GM12878 (cell line): Measurements from ENCODE around the gene TNIP2. TPM values are rescaled to one million over a fixed set of nuclear protein-coding genes. Genes with fewer than 3 reads are reported as not detected.

ENCODE experiments used
- ATAC-seq: fragments of 200-7000 bp; cut with Tn5 transposase; 3 replicates; pipeline ENCODE4 v1.9.1; 2020; ENCODE audit warnings: mild to moderate bottlenecking, moderate library complexity
- BruUV-seq: library from RNA; stranded (reverse); fragments of 400-500 nt; replicated peaks from 2 replicates; lab custom pipeline; 2021; lab: Mats Ljungman, UMichigan
- CTCF ChIA-PET: fragments of 300-600 bp; sonication (Branson Sonifier 250); formaldehyde crosslinking; extraction: SDS; loops from one replicate; lab custom pipeline; 2021; ENCODE audit warnings: inconsistent platforms; lab: Yijun Ruan, JAX
- POLR2A ChIA-PET: fragments of 350-600 bp; formaldehyde crosslinking; extraction: SDS; loops from one replicate; lab custom pipeline; 2021; ENCODE audit warnings: inconsistent platforms; lab: Charles Lee
- RAD21 ChIA-PET: fragments of 300-600 bp; sonication (Branson Sonifier 250); formaldehyde crosslinking; loops from one replicate; lab custom pipeline; 2023; ENCODE audit warnings: antibody characterized with exemption; ENCODE audit not compliant: unreplicated experiment; lab: Charles Lee
- SMC1A ChIA-PET: fragments of 300-600 bp; sonication (Branson Sonifier 250); formaldehyde crosslinking; loops from one replicate; lab custom pipeline; 2023; ENCODE audit not compliant: unreplicated experiment, uncharacterized antibody; lab: Charles Lee
- DNase-seq: peaks from one replicate; pipeline ENCODE4 v3.0.0-alpha.2; 2011; ENCODE audit warnings: low read depth, low spot score
- FAIRE-seq: peaks from 3 replicates; lab custom pipeline; 2011; peaks lifted over from hg19 to GRCh38; lab: Jason Lieb, UNC
- H2AFZ ChIP-seq: 2 replicates; pipeline ENCODE4 v1.6.0; 2011; ENCODE audit warnings: low read depth, low read length, control low read depth; ENCODE audit not compliant: control insufficient read depth
- H3K27ac ChIP-seq: 2 replicates; pipeline ENCODE4 v1.5.1; 2011; ENCODE audit warnings: control low read depth; ENCODE audit not compliant: control insufficient read depth, insufficient read depth
- H3K27me3 ChIP-seq, 2 experiments: replicated peaks in 1 of 2; 2 replicates each; pipeline versions ENCODE4 v1.6.0 to v1.6.1; 2011; ENCODE audit warnings: low read length in 1 of 2; ENCODE audit not compliant: control insufficient read depth in 2 of 2, insufficient read depth in 2 of 2
- H3K36me3 ChIP-seq, 2 experiments: 2 replicates each; pipeline ENCODE4 v1.5.1; 2011; ENCODE audit warnings: low read length in 1 of 2; ENCODE audit not compliant: control insufficient read depth in 2 of 2, insufficient read depth in 2 of 2
- H3K4me1 ChIP-seq: 2 replicates; pipeline ENCODE4 v1.6.1; 2011; ENCODE audit warnings: mild to moderate bottlenecking, low read length, moderate library complexity, mixed read lengths; ENCODE audit not compliant: control insufficient read depth, insufficient read depth
- H3K4me2 ChIP-seq: 2 replicates; pipeline ENCODE4 v1.6.0; 2011; ENCODE audit warnings: control low read depth; ENCODE audit not compliant: control insufficient read depth, insufficient read depth
- H3K4me3 ChIP-seq: fragments of 200-600 bp; sonication (generic); 2 replicates; pipeline ENCODE4 v1.5.1; 2016
- H3K79me2 ChIP-seq: 2 replicates; pipeline ENCODE4 v1.6.0; 2011; ENCODE audit warnings: low read length; ENCODE audit not compliant: control insufficient read depth, insufficient read depth
- H3K9ac ChIP-seq: 2 replicates; pipeline ENCODE4 v1.8.0; 2011; ENCODE audit warnings: low read length, control low read depth, mixed read lengths; ENCODE audit not compliant: control insufficient read depth, insufficient read depth
- H3K9me3 ChIP-seq: replicated peaks from 3 replicates; pipeline ENCODE4 v1.5.1; 2011; ENCODE audit warnings: mild to moderate bottlenecking, low read length; ENCODE audit not compliant: control insufficient read depth, insufficient read depth
- H4K20me1 ChIP-seq: 2 replicates; pipeline ENCODE4 v1.6.0; 2011; ENCODE audit not compliant: control insufficient read depth, insufficient read depth
- BACH1 ChIP-seq: fragments of 450-650 bp; IDR thresholded peaks from 2 replicates; pipeline ENCODE4 v1.6.1; 2017; ENCODE audit warnings: mild to moderate bottlenecking, borderline replicate concordance
- CBX5 ChIP-seq: sonication (generic); IDR thresholded peaks from 2 replicates; pipeline ENCODE4 v1.6.1; 2016; ENCODE audit warnings: low read depth, moderate library complexity, mild to moderate bottlenecking, inconsistent platforms
- CEBPB ChIP-seq, 2 experiments: fragments of 150-350 bp in 1 of 2; IDR thresholded peaks; 2 replicates each; pipeline ENCODE4 v1.6.1; 2012 to 2014; ENCODE audit warnings: low read depth in 2 of 2, low read length in 2 of 2, borderline replicate concordance in 1 of 2, inconsistent platforms in 1 of 2
- CHD2 ChIP-seq: IDR thresholded peaks from 2 replicates; pipeline ENCODE4 v1.6.1; 2011; ENCODE audit warnings: low read depth, low read length, improper control_type of control experiment, borderline replicate concordance
- EP300 ChIP-seq, 2 experiments: fragments of 150-350 bp in 1 of 2; IDR thresholded peaks; 2 replicates each; pipeline ENCODE4 v1.6.1; 2011 to 2012; ENCODE audit warnings: low read depth in 2 of 2, low read length in 2 of 2, borderline replicate concordance in 1 of 2, improper control_type of control experiment in 1 of 2, inconsistent platforms in 1 of 2; ENCODE audit not compliant: control insufficient read depth in 1 of 2
- KAT2A ChIP-seq: conservative IDR thresholded peaks from 2 replicates; pipeline ENCODE4 v1.6.1; 2011; ENCODE audit warnings: low read depth, low read length; ENCODE audit not compliant: control insufficient read depth
- KLF5 ChIP-seq: fragments of 450-650 bp; IDR thresholded peaks from 2 replicates; pipeline ENCODE4 v1.6.1; 2014; ENCODE audit warnings: mild to moderate bottlenecking; ENCODE audit not compliant: partially characterized antibody
- POU2F2 ChIP-seq: IDR thresholded peaks from 3 replicates; pipeline ENCODE4 v1.6.1; 2011; ENCODE audit warnings: low read depth, mild to moderate bottlenecking, low read length, borderline replicate concordance
- RBBP5 ChIP-seq: fragments of 200-600 bp; sonication (generic); conservative IDR thresholded peaks from 2 replicates; pipeline ENCODE4 v1.6.1; 2016
- SP1 ChIP-seq: IDR thresholded peaks from one replicate; pipeline ENCODE4 v1.6.1; 2011; ENCODE audit warnings: low read depth, low read length
- TCF7 ChIP-seq: IDR thresholded peaks from 2 replicates; pipeline ENCODE4 v1.6.1; 2014; ENCODE audit warnings: antibody characterized with exemption, borderline replicate concordance
- ZNF217 ChIP-seq: fragments of 450-650 bp; IDR thresholded peaks from 2 replicates; pipeline ENCODE4 v1.6.1; 2017; ENCODE audit warnings: antibody characterized with exemption, mild to moderate bottlenecking
- WGBS: methylation state at CpG from one replicate; pipeline ENCODE4 v1.1.6; 2016; ENCODE audit warnings: low lambda C conversion rate; ENCODE audit not compliant: insufficient replicate concordance, insufficient coverage; ENCODE audit errors: missing lambda C conversion rate; 5-methylcytosine and 5-hydroxymethylcytosine counted together
- in situ Hi-C: fragments of 300-500 bp; cut with MboI; formaldehyde crosslinking; loops from 9 replicates; pipeline ENCODE4 v1.14.3; 2018; ENCODE audit warnings: mixed read lengths
- intact Hi-C: fragments of 100-400 bp; cut with micrococcal nuclease; formaldehyde crosslinking; loops from one replicate; pipeline ENCODE4 v1.14.2; 2022; ENCODE audit not compliant: unreplicated experiment
- polyA plus RNA-seq, 11 experiments: library from polyadenylated mRNA; depleted of rRNA in 4 of 11; unstranded in 6 of 11; stranded (reverse) in 5 of 11; fragments of >200 nt; fragmentation: Nextera tagmentation in 4 of 11; fragmentation: Illumina TruSeq in 1 of 11; extraction: Ambion mirVana in 4 of 11; extraction: Trizol in 1 of 11; gene quantifications; 1 replicate in 1 of 11; 2 replicates in 10 of 11; pipeline versions ENCODE4 v1.2.1 to v1.2.3, GENCODE V29; 2011 to 2016; ENCODE audit warnings: inconsistent platforms in 2 of 11, missing spikeins in 2 of 11, low read depth in 1 of 11
- total RNA-seq, 4 experiments: library from RNA; depleted of rRNA in 3 of 4; stranded (reverse); fragments of >200 nt in 3 of 4; fragmentation: Illumina TruSeq in 1 of 4; extraction: Trizol in 1 of 4; gene quantifications; 2 replicates each; pipeline versions ENCODE4 v1.2.1 to v1.2.3, GENCODE V29; 2013 to 2021
- TF ChIP-seq, protein P1 (sequence below): IDR thresholded peaks from 2 replicates; pipeline ENCODE4 v1.6.1; 2012; ENCODE audit warnings: low read depth, low read length, improper control_type of control experiment
- TF ChIP-seq, protein P2 (sequence below): IDR thresholded peaks from 2 replicates; pipeline ENCODE4 v1.6.1; 2012; ENCODE audit warnings: improper control_type of control experiment, low read depth, low read length; ENCODE audit not compliant: insufficient replicate concordance

The TNIP2 gene
- total and polyA plus RNA-seq, 10 of the 15 experiments (the other 5 are each of a cell fraction or from before 2014, with no cell fraction given): 1.4 to 64.9 (median 45.5) TPM

DNA sequence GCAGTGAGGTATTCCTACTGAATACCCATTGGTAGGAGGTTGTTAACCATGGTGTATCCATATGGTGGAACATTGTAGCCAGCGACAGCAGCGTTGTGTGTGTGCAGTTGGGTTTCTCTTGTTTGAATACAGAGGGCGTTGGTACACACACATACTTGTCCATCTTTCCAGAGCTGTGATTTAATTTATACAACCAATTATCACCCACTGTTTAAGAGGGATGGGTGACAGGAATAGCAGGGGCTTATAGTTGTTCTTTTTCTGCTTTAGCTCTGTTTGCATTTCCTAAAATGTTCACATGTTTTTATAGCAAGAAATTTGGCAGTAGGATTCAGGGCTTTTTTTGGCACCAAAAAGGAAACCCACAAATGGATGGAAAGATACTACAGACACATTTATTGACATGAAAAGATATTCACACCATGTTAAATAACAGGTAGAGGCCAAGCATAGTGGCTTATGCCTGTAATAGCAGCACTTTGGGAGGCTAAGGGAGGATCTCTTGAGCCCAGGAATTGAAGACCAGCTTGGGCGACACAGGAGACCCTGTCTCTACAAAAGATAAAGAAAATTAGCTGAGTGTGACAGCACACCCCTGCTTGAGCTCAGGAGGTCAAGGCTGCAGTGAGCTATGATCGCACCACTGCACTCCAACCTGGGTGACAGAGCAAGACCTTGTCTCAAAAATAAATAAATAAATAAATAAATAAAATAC, 60.6 kb downstream of the TNIP2 start:
- Histone ChIP-seq H3K4me2 (peak overlapping the region; percentile 41; the same call in 1 of the 2 replicates), H2AFZ (no peak overlapping the region), H3K79me2 (0 out of 2 replicates have a peak, but pooled peaks cover 2% of the 10 kb centered on the region), H3K9me3 (no peaks in the 10 kb centered on the region), H3K9ac (no peak overlapping the region), H3K27ac (peak overlapping the region; percentile 90), H3K4me1 (peaks cover 41% of the 10 kb centered on the region), H3K4me3 (no peak overlapping the region), H3K27me3 (no peaks in the 10 kb centered on the region), H4K20me1 (no peaks in the 10 kb centered on the region), H3K36me3 (peaks cover 21 to 35% of the 10 kb centered on the region in 2 experiments)
- ATAC-seq (peak; percentile 4; the same call in 1 of the 3 replicates), FAIRE-seq (no peak), DNase-seq (no peak)
- RAD21 ChIA-PET: interaction anchor here (0.7 to 2.5 kb wide), 22 partner anchors 8 to 259 kb away, joined by 3 to 24 read pairs (median 4); partner anchors contain the start of gene FAM193A
- SMC1A ChIA-PET: interaction anchor here (1.1 to 3.5 kb wide), 17 partner anchors 9 to 211 kb away, joined by 3 to 31 read pairs (median 5); partner anchors contain the start of gene TNIP2
- CTCF ChIA-PET: interaction anchor here (0.6 to 2.0 kb wide), 17 partner anchors 11 to 267 kb away, joined by 3 to 18 read pairs (median 3); partner anchors contain the start of gene TNIP2
- no TSS peak for BruUV-seq
- intact Hi-C loops: loop anchor here (1.0 to 5.0 kb wide), 2 partner anchors 51 to 267 kb away; partner anchors contain the start of genes GRK4 and NOP14
- WGBS: 41% methylated on average over 5 of the region's 5 CpGs
- POLR2A ChIA-PET: interaction anchor here (0.5 to 2.0 kb wide), 13 partner anchors 9 to 241 kb away, joined by 3 to 15 read pairs (median 4); partner anchors contain the start of gene RNF4
- in situ Hi-C loops: no loop called here
- TF ChIP-seq RBBP5: no peak
- no peak for TF ChIP-seq KLF5
- TF ChIP-seq CHD2: no peak
- TF ChIP-seq KAT2A: no peak
- TF ChIP-seq CEBPB (IDR thresholded peaks at IDR 0.05; ENCODE audit: borderline replicate concordance in 1 of 2, low read depth in 2 of 2, low read length in 2 of 2): no peak
- TF ChIP-seq CBX5: no peak
- TF ChIP-seq BACH1: no peak
- TF ChIP-seq ZNF217: no peak
- no peak for TF ChIP-seq EP300 (IDR thresholded peaks at IDR 0.05; ENCODE audit: borderline replicate concordance in 1 of 2, control insufficient read depth in 1 of 2, low read depth in 2 of 2, low read length in 2 of 2)
- TF ChIP-seq TCF7: no peak
- TF ChIP-seq, protein P1, sequence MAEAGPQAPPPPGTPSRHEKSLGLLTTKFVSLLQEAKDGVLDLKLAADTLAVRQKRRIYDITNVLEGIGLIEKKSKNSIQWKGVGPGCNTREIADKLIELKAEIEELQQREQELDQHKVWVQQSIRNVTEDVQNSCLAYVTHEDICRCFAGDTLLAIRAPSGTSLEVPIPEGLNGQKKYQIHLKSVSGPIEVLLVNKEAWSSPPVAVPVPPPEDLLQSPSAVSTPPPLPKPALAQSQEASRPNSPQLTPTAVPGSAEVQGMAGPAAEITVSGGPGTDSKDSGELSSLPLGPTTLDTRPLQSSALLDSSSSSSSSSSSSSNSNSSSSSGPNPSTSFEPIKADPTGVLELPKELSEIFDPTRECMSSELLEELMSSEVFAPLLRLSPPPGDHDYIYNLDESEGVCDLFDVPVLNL: no peak
- TF ChIP-seq, protein P2, sequence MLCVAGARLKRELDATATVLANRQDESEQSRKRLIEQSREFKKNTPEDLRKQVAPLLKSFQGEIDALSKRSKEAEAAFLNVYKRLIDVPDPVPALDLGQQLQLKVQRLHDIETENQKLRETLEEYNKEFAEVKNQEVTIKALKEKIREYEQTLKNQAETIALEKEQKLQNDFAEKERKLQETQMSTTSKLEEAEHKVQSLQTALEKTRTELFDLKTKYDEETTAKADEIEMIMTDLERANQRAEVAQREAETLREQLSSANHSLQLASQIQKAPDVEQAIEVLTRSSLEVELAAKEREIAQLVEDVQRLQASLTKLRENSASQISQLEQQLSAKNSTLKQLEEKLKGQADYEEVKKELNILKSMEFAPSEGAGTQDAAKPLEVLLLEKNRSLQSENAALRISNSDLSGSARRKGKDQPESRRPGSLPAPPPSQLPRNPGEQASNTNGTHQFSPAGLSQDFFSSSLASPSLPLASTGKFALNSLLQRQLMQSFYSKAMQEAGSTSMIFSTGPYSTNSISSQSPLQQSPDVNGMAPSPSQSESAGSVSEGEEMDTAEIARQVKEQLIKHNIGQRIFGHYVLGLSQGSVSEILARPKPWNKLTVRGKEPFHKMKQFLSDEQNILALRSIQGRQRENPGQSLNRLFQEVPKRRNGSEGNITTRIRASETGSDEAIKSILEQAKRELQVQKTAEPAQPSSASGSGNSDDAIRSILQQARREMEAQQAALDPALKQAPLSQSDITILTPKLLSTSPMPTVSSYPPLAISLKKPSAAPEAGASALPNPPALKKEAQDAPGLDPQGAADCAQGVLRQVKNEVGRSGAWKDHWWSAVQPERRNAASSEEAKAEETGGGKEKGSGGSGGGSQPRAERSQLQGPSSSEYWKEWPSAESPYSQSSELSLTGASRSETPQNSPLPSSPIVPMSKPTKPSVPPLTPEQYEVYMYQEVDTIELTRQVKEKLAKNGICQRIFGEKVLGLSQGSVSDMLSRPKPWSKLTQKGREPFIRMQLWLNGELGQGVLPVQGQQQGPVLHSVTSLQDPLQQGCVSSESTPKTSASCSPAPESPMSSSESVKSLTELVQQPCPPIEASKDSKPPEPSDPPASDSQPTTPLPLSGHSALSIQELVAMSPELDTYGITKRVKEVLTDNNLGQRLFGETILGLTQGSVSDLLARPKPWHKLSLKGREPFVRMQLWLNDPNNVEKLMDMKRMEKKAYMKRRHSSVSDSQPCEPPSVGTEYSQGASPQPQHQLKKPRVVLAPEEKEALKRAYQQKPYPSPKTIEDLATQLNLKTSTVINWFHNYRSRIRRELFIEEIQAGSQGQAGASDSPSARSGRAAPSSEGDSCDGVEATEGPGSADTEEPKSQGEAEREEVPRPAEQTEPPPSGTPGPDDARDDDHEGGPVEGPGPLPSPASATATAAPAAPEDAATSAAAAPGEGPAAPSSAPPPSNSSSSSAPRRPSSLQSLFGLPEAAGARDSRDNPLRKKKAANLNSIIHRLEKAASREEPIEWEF: no peak
- no peak for TF ChIP-seq SP1
- TF ChIP-seq POU2F2: no peak
